ENCODE data around the gene ASB16. TPM values are rescaled to one million over a fixed set of nuclear protein-coding genes. Genes with fewer than 3 reads are reported as not detected.
A peak's percentile ranks its signal among the peaks of the same experiment; 100 is the strongest.

ASB16 gene
- total RNA-seq, 2 donors from 2014 or later, result 0.53 TPM; not detected in 1

DNA sequence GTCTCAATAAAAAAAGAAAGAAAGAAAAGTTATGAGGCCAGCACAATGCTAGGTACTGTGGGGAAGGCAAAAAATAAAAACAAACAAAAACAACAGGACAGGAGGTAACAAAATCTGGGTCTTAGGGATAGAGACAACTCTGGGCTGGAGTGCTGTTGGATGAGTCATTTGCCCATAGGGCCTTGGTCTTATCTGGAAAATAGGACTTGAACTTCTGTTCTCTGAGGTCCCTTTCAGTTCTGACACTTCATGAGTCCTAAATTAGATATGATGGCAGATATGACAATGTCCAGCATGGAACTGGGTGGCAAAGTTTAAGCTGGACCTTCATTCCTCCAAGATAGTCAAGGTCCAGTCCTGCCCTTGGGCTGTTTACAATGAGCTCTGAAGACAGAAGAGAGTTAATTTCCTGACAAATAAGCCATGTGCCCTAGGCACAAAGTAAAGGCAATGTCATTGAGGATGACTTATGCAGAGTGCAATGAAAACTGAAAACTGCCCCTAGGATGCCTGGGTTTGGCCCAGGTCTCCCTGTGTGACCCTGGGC is 38.2 kb upstream of the ASB16 start:
- Histone ChIP-seq H3K27ac (ENCODE audit: low read depth, low read length) (no peak overlapping the region), H3K9me3 (ENCODE audit: control insufficient read depth, low read length) (no peaks in the 10 kb centered on the region), H3K4me1 (ENCODE audit: control insufficient read depth, insufficient read depth, low read length) (no peaks in the 10 kb centered on the region), H3K4me3 (ENCODE audit: low read length) (no peak overlapping the region), H3K36me3 (ENCODE audit: control insufficient read depth, insufficient read depth, low read length) (no peaks in the 10 kb centered on the region), H3K9ac (ENCODE audit: extremely low read depth, low read length, poor library complexity, severe bottlenecking) (no peak overlapping the region), H3K27me3 (ENCODE audit: control insufficient read depth, insufficient read depth, low read length, poor library complexity, severe bottlenecking) (no peaks in the 10 kb centered on the region)
- TF ChIP-seq, protein P1, sequence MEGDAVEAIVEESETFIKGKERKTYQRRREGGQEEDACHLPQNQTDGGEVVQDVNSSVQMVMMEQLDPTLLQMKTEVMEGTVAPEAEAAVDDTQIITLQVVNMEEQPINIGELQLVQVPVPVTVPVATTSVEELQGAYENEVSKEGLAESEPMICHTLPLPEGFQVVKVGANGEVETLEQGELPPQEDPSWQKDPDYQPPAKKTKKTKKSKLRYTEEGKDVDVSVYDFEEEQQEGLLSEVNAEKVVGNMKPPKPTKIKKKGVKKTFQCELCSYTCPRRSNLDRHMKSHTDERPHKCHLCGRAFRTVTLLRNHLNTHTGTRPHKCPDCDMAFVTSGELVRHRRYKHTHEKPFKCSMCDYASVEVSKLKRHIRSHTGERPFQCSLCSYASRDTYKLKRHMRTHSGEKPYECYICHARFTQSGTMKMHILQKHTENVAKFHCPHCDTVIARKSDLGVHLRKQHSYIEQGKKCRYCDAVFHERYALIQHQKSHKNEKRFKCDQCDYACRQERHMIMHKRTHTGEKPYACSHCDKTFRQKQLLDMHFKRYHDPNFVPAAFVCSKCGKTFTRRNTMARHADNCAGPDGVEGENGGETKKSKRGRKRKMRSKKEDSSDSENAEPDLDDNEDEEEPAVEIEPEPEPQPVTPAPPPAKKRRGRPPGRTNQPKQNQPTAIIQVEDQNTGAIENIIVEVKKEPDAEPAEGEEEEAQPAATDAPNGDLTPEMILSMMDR (conservative IDR thresholded peaks at IDR 0.05), result no peak
- no peak for DNase-seq
- Mint-ChIP-seq H3K27ac (no peak overlapping the region), H3K9me3 (peaks cover under 1% of the 10 kb centered on the region), H3K27me3 (ENCODE audit: insufficient read depth) (no peaks in the 10 kb centered on the region), H3K4me3 (no peak overlapping the region), H3K36me3 (ENCODE audit: low read depth) (peaks cover under 1% of the 10 kb centered on the region), H3K4me1 (peaks cover under 1% of the 10 kb centered on the region)

DNA sequence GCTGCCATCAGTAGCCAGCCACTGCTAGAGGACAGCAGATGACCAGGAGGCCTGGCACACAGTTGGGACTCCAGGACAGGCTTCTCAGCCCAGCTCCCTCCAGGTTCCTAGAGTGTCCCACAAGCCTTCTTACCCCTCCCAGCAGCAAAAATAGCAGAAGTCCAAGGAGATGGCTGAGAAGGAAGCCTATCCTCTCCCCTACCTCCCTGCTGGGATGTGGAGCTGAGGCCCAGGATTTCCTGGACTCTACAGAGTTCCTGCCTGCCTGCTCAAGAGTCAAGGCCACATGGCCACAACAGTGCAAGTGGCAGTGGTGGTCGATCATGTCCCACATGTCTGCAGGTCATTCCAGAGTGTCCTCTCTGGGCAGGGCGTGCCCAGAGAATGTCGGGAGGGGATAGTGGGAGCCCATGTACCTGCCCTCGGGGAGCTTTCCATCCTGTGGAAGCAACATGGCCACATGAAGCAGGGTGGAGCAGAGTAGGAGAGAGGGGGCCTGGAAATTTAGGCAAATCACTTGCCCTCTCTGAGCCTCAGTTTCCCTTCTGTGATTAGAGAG is 36.5 kb upstream of the ASB16 start:
- Histone ChIP-seq H3K27me3 (ENCODE audit: control insufficient read depth, insufficient read depth, low read length, poor library complexity, severe bottlenecking) (no peaks in the 10 kb centered on the region), H3K9ac (ENCODE audit: extremely low read depth, low read length, poor library complexity, severe bottlenecking) (no peak overlapping the region), H3K4me3 (ENCODE audit: low read length) (no peak overlapping the region), H3K36me3 (ENCODE audit: control insufficient read depth, insufficient read depth, low read length) (no peaks in the 10 kb centered on the region), H3K9me3 (ENCODE audit: control insufficient read depth, low read length) (no peaks in the 10 kb centered on the region), H3K27ac (ENCODE audit: low read depth, low read length) (no peak overlapping the region), H3K4me1 (ENCODE audit: control insufficient read depth, insufficient read depth, low read length) (no peaks in the 10 kb centered on the region)
- TF ChIP-seq, protein P1 (conservative IDR thresholded peaks at IDR 0.05), result no peak
- 87 to 100% methylated on average over 4 of the region's 4 CpGs for WGBS, 2 experiments (ENCODE audit: insufficient coverage in 1 of 2, insufficient read length in 1 of 2)
- H3K4me3 Mint-ChIP-seq, result no peak overlapping the region
- H3K27me3 Mint-ChIP-seq (ENCODE audit: insufficient read depth), result no peaks in the 10 kb centered on the region
- peaks cover 2% of the 10 kb centered on the region for H3K36me3 Mint-ChIP-seq (ENCODE audit: low read depth)
- DNase-seq, result peak; percentile 48
- peaks cover 15% of the 10 kb centered on the region for H3K4me1 Mint-ChIP-seq
- H3K27ac Mint-ChIP-seq, result no peak overlapping the region
- peaks cover 1% of the 10 kb centered on the region for H3K9me3 Mint-ChIP-seq

DNA sequence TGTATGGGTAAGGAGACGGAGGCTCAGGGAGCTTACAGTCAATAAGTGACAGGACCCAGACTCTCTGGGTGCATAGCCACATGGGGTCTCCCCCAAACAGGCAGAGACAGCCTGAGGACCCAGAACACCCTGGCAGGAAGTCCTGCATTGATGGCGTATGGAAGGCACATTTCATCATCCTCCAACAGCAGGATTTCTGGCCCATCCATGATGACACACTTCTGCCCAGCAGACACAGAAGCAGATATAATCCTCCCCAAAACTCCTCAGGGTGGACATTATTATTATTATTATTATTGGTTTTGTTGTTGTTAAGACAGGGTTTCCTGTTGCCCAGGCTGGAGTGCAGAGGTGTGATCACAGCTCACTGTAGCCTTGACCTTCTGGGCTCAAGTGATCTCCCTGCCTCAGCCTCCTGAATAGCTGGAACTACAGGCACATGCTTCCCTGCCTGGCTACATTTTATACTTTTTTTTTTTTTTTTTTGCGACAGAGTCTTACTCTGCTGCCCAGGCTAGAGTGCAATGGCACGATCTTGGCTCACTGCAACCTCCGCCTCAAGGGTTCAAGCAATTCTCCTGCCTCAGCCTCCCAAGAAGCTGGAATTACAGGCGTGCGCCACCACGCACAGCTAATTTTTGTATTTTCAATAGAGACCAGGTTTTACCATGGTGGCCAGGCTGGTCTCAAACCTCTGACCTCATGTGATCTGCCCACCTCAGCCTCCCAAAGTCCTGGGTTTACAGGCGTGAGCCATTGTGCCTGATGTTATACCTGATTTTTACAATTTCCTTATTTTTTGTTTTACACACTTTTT is 35.5 kb upstream of the ASB16 start:
- TF ChIP-seq, protein P1 (conservative IDR thresholded peaks at IDR 0.05), result no peak
- Histone ChIP-seq H3K27ac (ENCODE audit: low read depth, low read length) (no peak overlapping the region), H3K27me3 (ENCODE audit: control insufficient read depth, insufficient read depth, low read length, poor library complexity, severe bottlenecking) (no peaks in the 10 kb centered on the region), H3K9me3 (ENCODE audit: control insufficient read depth, low read length) (no peaks in the 10 kb centered on the region), H3K4me3 (ENCODE audit: low read length) (no peak overlapping the region), H3K9ac (ENCODE audit: extremely low read depth, low read length, poor library complexity, severe bottlenecking) (no peak overlapping the region), H3K36me3 (ENCODE audit: control insufficient read depth, insufficient read depth, low read length) (no peaks in the 10 kb centered on the region), H3K4me1 (ENCODE audit: control insufficient read depth, insufficient read depth, low read length) (no peaks in the 10 kb centered on the region)
- peaks cover 1% of the 10 kb centered on the region for H3K9me3 Mint-ChIP-seq
- H3K4me3 Mint-ChIP-seq, result no peak overlapping the region
- 90 to 94% methylated on average over 7 to 9 of the region's 9 CpGs for whole genome bisulfite sequencing, 2 experiments (ENCODE audit: insufficient coverage in 1 of 2, insufficient read length in 1 of 2)
- peaks cover 15% of the 10 kb centered on the region for H3K4me1 Mint-ChIP-seq
- no peak for DNase-seq
- peaks cover 2% of the 10 kb centered on the region for H3K36me3 Mint-ChIP-seq (ENCODE audit: low read depth)
- H3K27me3 Mint-ChIP-seq (ENCODE audit: insufficient read depth), result no peaks in the 10 kb centered on the region
- no peak overlapping the region for H3K27ac Mint-ChIP-seq

Data from endodermal cell (in vitro differentiated cells).